GM13976 (cell line): ENCODE results near the gene MIEF1.
"Not testable (repeated sequence)": the region's sequence is repeated elsewhere in the genome, so short reads cannot be mapped to it uniquely, and the experiment has no call there.

Experiments
- DNase-seq: peaks from one replicate; pipeline ENCODE4 v3.0.0; 2012; ENCODE audit warnings: low spot score
- in situ Hi-C: fragments of 300-500 bp; cut with MboI; formaldehyde crosslinking; loops from one replicate; pipeline ENCODE4 v1.12.0; 2022; ENCODE audit warnings: low sequenced_read_pairs, mixed read lengths, inconsistent platforms; ENCODE audit not compliant: unreplicated experiment
- TF ChIP-seq, protein P1 (sequence below): IDR thresholded peaks from 2 replicates; pipeline ENCODE4 v1.5.1; 2012; ENCODE audit warnings: borderline replicate concordance, mild to moderate bottlenecking; ENCODE audit not compliant: insufficient read depth; ENCODE audit errors: extremely low read depth, missing control alignments, control extremely low read depth

Gene MIEF1

GRCh38 chr22:39502789-39503409, 809 bp downstream of the MIEF1 start:
- in situ Hi-C loops = loop anchor here (25.0 kb wide), 1 partner anchor 341 kb away; the partner anchor contains the start of gene CBX7

GRCh38 chr22:39503630-39504029, 1.5 kb downstream of the MIEF1 start:
- in situ Hi-C loops = loop anchor here (25.0 kb wide), 1 partner anchor 341 kb away; the partner anchor contains the start of gene CBX7
- no peak for DNase-seq
- TF ChIP-seq, protein P1, sequence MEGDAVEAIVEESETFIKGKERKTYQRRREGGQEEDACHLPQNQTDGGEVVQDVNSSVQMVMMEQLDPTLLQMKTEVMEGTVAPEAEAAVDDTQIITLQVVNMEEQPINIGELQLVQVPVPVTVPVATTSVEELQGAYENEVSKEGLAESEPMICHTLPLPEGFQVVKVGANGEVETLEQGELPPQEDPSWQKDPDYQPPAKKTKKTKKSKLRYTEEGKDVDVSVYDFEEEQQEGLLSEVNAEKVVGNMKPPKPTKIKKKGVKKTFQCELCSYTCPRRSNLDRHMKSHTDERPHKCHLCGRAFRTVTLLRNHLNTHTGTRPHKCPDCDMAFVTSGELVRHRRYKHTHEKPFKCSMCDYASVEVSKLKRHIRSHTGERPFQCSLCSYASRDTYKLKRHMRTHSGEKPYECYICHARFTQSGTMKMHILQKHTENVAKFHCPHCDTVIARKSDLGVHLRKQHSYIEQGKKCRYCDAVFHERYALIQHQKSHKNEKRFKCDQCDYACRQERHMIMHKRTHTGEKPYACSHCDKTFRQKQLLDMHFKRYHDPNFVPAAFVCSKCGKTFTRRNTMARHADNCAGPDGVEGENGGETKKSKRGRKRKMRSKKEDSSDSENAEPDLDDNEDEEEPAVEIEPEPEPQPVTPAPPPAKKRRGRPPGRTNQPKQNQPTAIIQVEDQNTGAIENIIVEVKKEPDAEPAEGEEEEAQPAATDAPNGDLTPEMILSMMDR = no peak

More at GRCh38 chr22:39502789-39503409, 809 bp downstream of the MIEF1 start:
- TF ChIP-seq, protein P1 = no peak
- DNase-seq = no peak

DNA sequence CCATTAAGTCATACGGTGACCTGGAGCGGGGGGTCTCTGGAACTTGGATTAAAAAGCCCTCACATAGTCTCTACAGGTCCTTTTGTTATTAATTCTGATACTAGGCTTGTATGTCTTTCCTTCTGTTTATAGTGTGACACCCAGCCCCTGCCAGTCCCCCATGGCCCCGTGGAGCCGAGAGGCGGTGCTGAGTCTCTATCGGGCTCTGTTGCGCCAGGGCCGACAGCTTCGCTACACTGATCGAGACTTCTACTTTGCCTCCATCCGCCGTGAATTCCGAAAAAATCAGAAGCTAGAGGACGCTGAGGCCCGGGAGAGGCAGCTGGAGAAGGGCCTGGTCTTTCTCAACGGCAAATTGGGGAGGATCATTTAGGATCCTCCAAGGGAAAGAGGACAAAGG, 2.0 kb downstream of the MIEF1 start:
- TF ChIP-seq, protein P1 = no peak
- in situ Hi-C loops = loop anchor here (25.0 kb wide), 1 partner anchor 342 kb away; the partner anchor contains the start of gene CBX7
- no peak for DNase-seq

GRCh38 chr22:39507021-39507420, 4.9 kb downstream of the MIEF1 start:
- in situ Hi-C loops = loop anchor here (25.0 kb wide), 1 partner anchor 345 kb away; the partner anchor contains the start of gene CBX7
- DNase-seq = not testable (repeated sequence)

GRCh38 chr22:39508393-39508792, 6.3 kb downstream of the MIEF1 start:
- TF ChIP-seq, protein P1 = no peak
- in situ Hi-C loops = loop anchor here (25.0 kb wide), 1 partner anchor 346 kb away; the partner anchor contains the start of gene CBX7

GRCh38 chr22:39510529-39511149, 8.5 kb downstream of the MIEF1 start:
- in situ Hi-C loops = loop anchor here (25.0 kb wide), 1 partner anchor 348 kb away; the partner anchor contains the start of gene CBX7
- TF ChIP-seq, protein P1 = no peak
- no peak for DNase-seq

More at GRCh38 chr22:39508393-39508792, 6.3 kb downstream of the MIEF1 start:
- no peak for DNase-seq

DNA sequence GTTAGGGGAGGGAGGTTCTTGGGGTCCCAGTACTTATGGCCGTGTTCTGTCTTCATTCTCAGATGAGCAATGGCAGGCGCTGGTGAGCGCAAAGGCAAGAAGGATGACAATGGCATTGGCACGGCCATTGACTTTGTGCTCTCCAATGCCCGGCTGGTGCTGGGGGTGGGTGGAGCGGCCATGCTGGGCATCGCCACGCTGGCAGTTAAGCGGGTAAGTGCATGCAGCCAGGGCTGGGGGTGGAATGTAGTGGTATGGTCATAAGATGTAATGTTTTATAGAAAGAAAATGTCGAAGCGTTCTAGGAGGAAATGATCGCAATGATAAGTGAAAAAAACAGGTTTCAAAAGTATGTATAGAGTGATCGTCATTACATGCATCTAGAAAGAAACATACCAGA, 9.1 kb downstream of the MIEF1 start:
- in situ Hi-C loops = loop anchor here (25.0 kb wide), 1 partner anchor 349 kb away; the partner anchor contains the start of gene CBX7
- no peak for DNase-seq
- TF ChIP-seq, protein P1 = no peak
